ENCODE data around the gene ZNF106.
A peak's percentile ranks its signal among the peaks of the same experiment; 100 is the strongest.

Gene ZNF106

DNA sequence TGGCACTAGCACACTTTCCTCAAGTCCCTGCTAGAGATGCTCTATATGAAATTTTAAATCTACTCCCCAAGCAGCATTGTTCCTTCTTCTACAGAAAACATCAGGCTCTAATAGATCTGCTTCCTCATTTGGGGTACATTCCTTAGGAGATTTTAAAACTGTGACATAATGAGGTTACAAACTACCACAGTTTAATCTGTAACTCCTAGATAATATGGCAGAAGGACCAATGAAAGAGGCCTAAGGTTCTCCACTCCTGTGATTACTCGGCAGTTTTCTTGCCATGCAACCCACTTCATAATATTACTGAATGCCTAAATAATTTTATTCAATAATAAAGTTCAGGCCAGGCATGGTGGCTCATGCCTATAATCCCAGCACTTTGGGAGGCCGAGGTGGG is 16.1 kb downstream of the ZNF106 start:
- DNase-seq (ENCODE audit: low read depth), result no peak

DNA sequence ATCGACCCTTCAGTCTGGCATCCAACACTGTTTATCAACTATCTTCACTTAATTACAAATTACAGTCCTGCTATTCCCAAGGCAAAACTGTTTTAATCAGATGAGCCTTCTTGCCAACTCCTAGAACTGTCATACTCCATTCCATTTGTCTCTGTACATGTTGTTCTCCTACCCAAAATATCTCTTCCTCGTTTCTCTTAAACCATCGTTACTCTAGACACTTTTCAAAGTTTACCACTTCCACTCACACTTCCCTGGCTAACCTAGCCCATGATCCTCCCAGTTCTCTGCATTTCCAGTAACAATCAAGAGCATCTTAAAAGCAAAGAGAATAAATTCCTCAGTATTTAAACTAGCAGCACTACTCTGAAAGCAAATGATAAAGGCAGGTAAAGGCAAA is 19.9 kb downstream of the ZNF106 start:
- DNase-seq (ENCODE audit: low read depth), result no peak

DNA sequence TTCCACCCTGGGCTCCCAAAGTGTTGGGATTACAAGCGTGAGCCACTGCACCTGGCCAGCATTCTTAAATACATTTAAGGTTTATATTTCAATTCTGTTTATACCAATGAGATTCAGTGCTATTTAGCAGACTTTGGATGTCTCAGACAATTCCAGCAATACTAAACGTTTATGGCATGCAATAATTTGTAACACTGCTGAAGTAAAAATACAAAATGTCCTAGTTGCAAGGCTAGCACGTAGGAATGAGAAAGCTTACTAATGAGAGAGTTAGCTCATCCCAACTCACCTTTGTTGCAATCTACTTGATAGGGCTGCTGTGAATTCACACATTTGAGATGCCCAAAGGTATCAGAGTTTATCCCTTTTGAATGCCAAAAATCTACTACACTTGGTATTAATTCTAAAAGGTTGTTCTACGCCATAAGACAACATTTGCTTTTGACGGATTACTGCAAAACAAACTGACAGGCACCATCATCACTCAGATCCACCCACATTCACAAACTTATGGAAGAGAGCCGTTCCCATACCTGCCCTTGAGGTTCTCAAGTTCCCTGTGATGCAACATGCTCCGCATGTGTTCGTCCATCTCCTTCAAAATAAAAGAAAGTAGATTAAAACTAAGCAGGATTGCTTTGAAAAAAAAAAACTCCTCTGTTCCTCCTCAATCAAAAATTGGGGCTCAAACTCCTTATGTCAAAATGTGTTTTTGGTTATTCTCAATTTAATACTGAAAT is 25.3 kb downstream of the ZNF106 start:
- DNase-seq (ENCODE audit: low read depth), result no peak

DNA sequence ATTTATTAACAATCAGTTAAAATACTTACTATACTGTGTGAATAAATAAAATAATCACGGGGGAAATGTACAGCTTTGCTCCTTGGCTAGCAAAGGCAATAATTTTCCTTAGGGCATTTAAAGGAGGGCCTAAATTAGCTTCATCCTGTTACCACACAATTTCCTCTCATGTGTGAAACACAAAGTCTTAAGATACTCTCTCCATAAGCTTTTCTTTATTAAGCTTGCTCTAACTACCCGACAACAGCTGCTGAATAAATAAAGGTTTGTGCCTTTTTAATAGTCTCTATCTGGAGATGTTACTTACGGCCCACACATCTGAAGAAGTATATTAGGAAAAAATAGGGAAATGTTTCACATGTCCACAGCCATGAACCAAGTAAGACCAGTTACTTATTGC is 29.7 kb downstream of the ZNF106 start:
- DNase-seq (ENCODE audit: low read depth), result no peak

DNA sequence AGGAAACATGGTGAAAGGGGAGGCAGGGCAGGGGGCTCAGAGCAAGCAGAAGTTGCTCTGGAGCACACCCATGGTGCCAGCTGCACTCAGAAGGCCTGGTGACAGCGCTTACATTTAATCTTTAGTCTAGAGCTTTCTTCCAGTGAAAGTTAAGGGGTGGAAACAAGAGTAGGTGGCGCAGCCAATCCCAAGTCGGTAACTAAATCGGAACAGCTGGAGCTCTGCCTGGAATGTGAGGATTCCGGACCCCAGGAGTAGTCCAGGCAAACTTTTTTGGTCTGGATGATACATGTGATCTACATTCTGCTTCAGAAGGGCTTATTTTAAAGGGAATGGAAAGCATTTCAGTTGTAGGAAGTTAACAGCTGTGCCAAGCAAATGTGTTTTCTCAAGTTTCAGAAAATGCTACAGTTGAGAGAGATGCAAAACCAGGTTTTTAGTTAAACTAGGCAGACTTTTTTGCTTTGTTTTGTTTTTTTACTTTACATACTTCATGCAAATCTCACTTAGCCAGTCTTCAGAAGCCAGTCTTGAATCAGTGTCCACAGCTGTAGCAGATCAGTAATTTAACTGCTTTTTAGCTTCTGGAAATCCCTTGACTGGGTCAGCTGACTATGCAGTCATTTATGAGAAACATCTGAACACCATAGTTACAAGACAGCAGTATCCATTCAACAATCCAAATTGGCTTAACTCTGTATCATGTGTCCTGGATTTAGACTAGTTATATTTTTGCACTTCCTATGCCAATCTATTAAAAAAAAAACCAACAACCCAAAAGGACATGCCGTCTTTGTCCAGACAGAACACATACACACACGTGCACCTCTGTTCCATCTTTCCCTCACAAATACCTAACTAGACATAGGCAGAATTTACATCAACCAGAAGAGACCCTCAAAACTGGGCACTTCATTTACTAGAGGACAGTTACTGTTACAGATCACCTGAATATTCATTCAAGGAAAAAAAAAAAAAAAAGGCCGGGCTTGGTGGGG is 33.2 kb downstream of the ZNF106 start:
- peak; percentile 85 for DNase-seq (ENCODE audit: low read depth)

DNA sequence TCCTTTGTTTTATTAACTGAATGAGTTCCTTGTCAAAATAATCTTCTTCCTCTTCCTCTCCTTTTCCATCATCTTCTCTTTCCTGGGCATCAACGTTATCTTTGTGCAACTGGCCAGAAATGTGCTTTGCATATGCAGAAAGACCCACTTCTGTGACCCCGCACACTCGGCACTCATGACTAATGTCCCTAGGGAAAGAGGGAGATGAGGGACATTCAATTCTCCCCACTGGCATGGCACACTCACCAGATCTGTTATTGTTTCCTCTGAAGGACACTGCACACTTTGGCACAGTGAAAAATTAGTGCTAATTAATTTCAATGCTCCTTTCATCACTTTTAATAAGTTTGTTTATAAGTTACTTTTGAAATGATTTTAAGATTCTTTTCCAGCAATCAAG is 34.0 kb downstream of the ZNF106 start:
- DNase-seq (ENCODE audit: low read depth), result no peak

DNA sequence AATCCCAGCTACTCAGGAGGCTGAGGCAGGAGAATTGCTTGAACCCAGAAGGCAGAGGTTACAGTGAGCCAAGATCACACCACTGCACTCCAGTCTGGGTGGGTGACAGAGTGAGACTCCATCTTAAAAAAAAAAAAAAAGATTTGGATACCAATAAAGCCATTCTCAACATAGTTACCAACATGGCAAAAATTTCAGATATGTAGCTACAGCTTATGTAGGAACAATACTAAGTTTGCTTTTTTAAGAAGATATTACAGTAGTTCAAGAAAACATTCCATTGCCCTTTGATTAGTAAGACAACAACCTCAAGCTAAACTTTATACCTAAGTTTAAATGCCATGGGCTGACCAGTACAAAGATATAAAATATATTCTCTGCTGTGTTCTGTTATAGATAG is 34.4 kb downstream of the ZNF106 start:
- DNase-seq (ENCODE audit: low read depth), result no peak

DNA sequence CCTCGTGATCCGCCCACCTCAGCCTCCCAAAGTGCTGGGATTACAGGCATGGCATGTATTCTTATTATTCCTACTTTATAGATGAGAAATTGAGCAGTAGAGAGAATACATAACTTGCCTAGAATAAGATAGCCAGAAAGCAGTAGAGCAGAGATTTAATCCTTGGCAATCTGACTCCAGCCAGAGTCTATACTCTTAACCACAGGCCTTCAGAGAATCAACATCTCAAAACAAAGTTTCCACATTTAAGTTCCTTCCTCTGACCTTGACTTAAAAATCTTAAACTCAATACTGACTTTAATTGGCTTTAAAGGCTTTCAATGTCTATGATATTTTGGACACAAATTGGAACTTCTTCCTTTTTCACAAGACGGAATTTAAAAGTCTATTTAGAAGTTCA is 37.1 kb downstream of the ZNF106 start:
- DNase-seq (ENCODE audit: low read depth), result no peak

DNA sequence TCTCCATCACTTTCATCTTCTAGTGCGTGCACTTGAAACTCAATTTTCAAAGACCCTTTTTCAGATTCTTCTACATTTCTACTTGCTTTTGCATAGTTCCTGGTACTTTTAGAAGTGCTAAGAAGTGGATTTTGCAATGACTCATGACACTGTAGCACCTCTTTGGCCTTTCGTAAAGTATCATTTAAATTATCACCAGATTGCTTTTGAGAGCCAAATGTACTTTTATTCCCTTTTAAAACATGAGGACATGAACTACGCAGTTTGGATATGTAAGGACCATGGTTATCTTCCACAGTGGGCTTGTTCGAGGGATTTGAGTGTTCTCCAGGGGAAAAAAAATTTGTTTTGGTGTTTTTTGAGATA is 40.5 kb downstream of the ZNF106 start:
- no peak for DNase-seq (ENCODE audit: low read depth)

DNA sequence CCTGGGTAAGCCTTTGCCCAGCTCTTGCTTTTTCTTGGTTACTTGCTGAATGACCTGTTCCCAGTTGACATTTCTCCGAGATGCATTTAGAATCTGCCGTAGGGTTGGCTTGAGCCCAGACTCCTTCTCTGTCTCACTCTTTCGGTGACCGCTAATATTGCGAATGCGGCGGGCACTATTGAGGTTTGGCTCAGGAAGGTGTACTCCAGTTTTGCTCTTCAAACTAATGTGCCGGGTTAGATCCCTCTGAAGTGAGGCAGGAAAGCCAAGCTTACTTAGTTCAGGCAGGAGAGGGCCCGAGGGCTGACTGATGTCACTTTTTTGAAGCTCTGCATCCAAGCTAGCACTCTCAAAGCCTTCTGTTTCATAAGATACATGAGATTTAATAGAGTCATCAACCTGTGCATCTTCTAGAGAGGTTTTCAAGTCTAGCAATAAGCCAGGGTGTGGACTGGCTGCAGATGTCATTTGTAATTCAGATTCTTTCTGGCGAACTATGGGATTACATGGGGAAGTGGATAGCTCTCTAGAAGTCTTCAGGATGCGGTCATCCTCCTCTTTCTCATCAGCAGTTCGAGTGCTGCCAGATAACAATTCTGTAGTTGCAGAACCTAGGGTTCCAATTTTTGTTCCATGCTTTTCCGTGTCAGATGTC is 41.0 kb downstream of the ZNF106 start:
- DNase-seq (ENCODE audit: low read depth), result no peak

DNA sequence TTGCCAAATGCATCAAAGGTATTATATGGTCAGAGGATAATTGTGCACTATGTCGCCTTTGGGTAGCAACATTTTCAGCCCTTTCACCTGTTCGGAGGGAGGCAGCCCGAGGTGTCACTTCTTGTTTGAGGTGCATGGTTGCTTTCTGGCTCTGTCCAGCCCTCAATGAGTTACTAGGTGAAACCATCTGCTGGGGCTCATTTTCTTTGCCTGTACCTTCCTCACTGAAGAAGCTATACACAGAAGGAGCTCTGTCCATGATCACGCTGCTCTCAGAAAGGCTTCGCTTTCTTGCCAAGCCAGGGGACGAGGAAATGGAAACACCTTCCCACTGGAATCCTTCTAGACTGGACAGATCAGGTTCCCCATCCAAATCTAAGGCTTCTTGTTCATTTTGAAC is 42.7 kb downstream of the ZNF106 start:
- DNase-seq (ENCODE audit: low read depth), result no peak

DNA sequence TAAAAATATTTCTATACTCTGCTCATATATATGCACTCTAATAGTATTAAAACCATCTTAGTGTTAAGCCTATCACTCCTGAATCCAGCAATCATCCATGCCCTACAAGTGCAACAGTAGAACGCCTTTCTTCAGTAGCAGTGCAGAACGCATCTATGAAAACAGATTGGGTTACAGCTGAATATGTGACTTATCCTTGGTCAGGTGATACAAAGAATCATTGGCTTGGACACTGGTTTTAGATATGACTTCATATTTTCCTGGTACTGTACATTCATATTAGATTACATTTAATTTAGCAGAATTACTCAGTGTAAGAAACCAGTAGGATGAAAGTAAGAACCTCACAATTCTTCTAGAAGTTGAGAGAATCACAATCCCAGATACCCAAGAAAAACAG is 43.3 kb downstream of the ZNF106 start:
- no peak for DNase-seq (ENCODE audit: low read depth)

DNA sequence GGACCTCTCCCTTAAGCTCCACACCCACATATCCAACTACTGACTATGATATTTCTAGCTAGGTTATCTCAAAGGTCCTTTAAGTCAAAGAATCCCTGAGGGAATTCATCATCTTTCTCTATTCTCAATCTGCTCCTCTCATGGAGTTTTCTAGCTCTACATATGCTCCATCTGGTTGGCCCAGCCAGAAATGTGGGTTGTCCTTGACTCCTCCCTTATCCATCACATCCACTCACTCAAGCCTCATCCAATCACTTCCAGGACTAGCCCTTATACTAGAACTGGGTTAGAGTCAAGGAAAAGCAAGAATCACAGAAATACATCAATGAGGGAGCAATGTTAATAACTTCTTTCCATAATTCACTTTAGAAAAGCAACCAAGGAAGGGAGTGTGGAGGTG is 45.4 kb downstream of the ZNF106 start:
- no peak for DNase-seq (ENCODE audit: low read depth)

DNA sequence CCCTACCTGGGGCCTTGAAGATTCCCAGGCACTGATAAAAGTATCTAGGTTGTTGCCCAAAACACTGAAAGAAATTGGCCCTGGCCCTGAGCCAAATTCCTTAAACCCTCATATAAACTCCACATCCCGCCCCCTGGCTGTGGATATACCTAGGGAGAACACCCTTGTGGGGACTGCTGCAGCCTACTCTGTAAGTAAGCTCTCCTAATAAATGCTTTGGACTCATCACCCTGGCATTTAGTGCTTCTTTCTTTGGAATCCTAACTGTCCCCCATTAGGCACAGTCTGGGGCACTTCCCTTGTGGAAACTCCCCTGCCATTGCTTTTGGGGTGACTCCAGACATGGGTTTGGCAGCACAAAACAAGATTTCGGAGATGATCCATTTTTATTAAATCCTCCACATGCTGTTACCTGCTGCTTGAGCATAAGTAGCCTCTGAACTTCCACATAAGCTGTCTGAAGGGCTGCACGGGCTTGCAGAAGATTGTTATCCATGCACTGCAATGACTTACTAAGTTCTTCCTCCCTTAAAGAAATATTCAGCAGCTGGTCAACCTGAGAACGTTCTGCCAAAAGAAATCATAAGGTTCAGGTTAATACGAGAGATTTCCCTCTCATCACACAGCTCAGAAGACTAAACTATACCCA is 46.4 kb downstream of the ZNF106 start:
- DNase-seq (ENCODE audit: low read depth), result no peak

DNA sequence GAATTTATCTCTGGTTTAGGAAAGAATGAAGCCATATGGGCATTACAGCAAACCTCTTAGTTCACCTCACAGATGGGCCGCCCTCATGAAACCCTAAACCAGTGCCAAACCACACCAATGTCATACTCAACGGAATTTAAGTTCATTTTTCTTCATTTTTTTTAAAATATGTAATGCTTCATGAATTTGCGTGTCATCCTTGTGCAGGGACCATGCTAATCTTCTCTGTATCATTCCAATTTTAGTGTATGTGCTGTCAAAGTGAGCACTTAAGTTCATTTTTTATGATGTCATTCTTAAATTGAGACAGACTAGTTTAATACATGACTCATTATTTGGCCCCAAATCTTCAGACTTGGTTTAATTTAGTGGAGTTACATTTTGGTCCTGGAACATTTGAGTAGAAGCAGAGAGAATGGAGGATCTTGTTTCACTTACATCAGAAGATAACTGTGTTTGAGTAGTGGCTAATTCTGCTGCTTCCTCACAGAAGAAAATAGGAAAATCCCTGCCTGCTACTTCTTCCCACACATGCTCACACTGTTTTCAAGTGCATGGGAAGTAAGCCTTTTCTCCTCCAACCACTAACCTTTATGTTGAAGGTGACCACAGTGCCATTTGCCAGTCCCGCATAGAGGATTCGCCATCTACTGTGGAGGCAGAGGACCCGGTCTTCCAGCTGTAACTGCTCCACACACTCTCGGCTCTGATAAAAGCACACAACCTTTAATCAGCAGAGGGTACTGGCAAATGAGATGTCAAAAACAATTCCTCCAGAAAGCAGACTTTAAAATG is 63.3 kb downstream of the ZNF106 start:
- DNase-seq (ENCODE audit: low read depth), result peak; percentile 81

DNA sequence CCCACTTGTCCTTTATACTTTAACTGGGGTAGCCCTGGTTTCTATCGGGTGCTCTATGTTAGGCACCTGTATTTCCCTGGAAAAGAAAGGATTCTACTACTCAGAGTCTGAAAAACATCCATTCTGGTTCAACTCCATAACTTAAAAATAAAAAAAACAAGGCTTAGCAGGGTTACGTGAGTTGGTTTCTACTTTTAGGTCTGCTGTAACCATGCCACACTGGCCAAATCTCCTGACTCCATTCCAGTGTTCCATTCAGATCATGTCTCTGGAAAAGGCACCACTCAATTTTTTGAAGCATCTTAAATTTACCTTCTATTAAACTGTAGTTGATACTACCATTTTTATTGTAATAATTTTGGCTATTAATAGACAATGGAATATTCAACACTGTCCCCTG is 69.6 kb downstream of the ZNF106 start:
- no peak for DNase-seq (ENCODE audit: low read depth)

DNA sequence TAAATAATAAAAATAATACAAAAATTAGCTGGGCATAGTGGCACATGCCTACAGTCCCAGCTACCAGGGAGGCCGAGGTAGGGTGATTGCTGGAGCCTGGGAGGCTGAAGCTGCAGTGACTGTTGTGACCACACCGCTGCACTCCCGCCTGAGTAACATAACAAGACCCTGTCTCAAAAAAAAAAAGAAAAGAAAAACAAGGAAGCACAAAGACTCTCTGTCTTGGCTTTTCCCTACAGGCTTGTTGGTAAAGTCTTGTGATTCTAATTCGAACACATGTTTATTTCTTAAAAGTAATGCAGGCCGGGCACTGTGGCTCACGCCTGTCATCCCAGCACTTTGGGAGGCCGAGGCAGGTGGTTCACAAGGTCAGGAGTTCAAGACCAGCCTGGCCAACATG is 71.6 kb downstream of the ZNF106 start:
- DNase-seq (ENCODE audit: low read depth), result no peak

DNA sequence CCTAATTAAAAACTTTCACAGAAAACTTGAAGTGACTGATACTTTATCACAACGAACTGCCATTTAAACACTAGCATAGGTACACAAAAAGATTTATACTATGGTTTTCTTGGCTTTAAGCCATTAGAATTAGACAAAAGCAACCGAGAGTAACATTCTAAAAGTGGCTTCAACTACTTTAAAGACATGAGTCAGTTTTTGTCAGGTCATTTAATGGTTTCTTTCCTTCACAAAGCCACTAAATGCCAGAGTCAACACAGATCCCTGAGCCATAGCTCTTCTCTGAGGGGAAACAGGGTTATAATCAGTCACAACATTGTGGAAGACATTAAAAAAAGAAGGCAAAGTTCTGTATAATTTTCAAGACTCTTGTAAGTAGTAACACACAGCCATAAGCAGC is 77.0 kb downstream of the ZNF106 start:
- DNase-seq (ENCODE audit: low read depth), result no peak

DNA sequence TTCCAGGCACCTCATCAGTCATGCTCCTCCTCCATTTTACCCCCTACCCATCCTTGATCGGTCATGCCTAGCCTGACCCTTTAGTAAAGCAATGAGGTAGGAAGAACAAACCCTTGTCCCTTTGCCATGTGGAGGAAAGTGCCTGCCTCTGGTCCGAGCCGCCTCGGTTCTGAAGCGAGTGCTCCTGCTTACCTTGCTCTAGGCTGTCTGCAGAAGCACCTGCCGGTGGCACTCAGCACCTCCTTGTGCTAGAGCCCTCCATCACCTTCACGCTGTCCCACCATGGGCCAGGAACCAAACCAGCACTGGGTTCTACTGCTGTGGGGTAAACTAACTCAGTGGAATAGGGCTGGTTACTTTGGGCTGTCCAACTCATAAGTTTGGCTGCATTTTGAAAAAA is 79.1 kb downstream of the ZNF106 start:
- DNase-seq (ENCODE audit: low read depth), result no peak

DNA sequence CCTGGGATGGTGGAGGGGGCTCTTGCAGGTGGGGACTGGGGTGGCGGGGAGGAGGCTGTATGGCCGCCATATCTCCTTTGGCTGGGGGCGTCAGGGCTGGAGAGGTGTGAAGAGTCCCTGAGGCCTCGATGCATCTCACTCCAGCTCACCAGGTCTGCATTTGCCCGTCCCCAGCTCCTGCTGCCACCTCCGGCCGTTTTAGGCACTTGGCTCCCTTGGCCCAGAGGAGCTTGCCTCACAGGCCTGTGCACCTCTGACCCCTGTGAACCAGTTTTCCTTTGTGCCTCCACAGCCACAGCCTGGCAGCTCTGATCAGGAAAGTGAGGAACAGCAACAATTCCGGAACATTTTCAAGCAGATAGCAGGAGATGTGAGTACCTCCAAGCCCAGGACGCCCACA is 81.9 kb downstream of the ZNF106 start:
- no peak for DNase-seq (ENCODE audit: low read depth)

DNA sequence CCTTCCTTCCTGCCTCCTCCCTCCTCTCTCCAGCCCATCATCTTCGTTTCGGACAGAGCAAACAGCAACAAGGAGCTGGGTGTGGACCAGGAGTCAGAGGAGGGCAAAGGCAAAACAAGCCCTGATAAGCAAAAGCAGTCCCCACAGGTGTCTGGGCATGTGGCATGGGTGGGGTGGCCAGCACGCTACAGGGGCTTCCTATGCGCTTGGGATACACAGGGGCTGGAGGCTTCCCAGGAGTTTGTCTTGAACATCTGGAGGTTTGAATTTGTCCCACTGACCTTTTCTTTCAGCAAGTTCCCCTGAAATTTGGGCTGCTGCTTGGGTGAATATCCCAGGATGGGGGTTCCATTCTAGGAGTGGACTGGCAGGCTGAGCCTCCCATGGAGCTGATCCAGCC is 82.8 kb downstream of the ZNF106 start:
- no peak for DNase-seq (ENCODE audit: low read depth)
